Stimulated activated CD8-positive, alpha-beta memory T cell treated with anti-CD3 and anti-CD28 coated beads, Interleukin-2, amount 100 ng/mL, for 1 hour (primary cell): Measurements from ENCODE around the gene LTA4H.
"Not testable (repeated sequence)": the region's sequence is repeated elsewhere in the genome, so short reads cannot be mapped to it uniquely, and the experiment has no call there.

ENCODE experiments used
- DNase-seq, 2 donors: peaks; one replicate each; pipeline ENCODE4 v3.0.0-alpha.2; 2020; ENCODE audit warnings: low read depth in 2 of 2

The LTA4H gene

DNA sequence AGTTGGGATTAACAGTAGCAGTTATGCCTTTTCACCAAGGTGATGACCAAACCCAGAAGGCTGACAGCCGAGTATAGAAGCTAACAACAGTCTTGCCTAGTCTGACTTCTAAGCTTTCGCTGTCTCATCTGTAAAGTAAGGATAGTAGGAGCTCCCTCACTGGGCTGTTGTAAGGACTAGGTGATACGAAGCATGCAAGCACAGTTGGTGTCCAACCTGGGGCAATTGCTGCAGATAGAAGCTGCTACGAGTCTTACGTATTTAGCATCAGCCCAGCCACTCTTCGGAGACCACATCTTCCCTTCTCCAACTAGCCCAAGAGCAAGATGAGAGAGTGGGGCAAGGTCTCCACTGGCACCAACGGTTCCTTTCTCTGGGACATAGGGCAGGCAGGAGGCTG lies 45.3 kb downstream of the LTA4H start:
- DNase-seq = no peak

DNA sequence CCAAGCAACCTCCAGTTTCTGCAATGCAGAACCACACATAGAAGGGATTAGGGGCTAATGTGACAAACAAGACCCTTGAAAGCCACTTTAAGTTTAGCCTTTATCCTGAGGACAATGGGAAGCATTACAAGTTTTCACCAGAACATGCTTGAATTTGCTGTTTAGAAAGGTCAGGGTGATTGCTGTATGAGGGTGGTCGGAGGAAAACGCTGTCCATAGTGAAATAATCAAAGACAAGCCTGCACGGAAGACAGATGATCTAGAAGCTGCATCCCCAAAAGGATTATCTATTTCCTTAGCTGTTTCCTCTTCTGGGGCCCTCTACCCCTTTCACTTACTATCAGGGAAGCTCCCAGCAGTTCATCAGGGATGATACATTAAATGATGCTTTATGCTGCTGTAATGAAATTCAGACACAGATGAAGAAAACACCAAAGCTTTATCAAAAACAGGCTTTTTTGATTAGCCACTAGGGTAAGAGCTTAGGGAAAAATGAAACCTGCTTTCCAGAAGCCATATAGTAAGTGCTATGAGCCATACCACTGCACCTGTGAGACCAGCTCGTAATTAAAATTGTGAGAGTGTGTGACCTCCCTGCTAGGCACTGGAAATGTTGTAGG lies 45.8 kb downstream of the LTA4H start:
- no peak for DNase-seq

DNA sequence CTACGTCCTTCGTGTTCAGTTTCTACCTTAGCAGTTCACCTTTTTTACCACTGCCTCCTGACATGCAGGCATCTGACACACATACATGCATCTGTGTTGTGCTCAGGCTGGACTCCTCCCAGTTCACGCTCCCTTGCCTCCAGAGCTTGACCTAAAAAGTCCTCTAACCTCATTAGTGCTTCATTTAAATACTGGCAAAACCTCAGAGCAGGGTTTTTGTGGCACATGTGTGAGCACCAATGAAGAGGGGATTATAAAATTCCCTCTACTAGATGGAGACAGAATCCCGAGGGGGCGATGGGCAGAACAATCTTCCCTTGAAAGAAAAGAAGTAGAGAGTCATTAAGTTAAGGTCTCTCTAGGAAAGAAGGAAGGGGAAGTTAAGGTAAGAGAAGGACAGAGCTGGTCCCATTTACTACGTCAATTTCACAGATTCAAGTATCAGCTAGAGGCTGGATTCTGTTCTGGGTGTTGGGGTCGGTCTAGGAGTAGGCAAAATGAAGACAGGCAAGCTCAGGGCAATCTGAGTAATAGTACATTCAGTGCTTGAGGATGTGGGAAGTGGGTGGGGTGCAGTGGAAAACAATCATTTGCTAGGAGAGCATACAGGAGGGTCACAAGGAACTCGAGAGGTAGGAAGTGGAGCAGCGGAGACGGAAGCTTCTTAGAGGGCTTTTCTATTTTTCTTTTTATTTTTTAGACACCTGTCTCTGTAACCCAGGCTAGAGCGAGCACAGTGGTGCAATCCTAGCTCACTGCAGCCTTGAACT lies 46.7 kb downstream of the LTA4H start:
- DNase-seq = no peak

DNA sequence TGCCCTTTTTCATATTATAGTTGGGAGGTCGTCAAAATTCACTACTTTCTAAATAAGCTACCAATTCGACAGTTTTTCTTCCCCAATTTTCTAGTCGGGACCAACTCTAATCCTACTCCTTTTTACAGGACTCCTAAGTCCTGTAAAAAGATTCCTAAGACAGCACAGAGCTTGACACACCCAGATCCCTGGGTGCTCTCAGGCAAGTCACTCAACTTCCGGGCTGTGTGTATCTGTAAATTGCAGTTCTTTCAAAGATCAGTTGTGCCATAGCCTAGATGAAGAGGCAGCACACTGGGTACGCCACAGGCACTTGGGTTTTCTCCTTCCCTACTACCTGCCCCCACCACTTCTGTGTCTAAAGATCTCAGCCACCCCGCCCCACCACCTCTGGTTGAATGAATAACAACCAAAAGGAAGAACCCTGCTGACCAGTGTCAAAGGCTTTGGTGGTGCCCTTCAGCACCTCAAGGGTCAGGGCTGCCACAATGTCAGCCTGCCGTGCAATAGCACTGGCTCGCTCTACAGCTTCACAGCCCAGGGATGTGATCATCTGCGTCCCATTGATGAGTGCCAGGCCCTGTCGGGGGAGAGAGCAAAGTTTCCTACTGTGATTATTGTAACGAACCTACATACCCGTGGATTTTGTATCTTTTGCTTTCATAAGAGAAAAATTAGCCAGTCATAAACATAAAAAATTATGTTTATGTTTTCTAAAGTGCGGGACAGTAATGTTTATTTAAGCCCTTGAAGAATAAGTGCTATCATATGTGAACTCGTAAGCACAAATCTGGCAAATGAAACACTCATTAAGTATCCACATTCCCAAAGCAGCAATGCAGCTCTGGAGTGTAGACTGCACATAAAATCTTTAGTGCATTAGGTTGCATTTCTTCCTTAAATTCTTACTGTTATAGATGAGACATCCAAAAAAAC lies 48.5 kb downstream of the LTA4H start:
- no peak for DNase-seq

DNA sequence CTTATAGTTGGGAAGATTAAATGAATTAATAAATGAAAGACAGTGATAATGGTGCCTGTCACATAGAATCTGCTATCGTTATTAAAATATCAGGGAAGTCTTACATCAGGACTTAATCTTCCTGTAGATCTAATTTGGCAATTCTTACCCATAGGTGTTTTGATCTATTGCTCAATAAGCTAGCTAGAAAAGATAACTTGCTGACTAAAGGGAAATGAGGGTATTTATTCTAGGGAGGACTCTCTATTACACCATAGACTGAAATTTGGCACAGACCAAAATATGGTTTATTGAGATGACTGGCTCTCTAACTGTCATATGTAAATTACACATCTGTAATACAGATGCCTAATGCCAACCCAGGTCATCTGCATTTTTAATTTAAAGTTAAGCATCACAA lies 50.7 kb downstream of the LTA4H start:
- DNase-seq = no peak

DNA sequence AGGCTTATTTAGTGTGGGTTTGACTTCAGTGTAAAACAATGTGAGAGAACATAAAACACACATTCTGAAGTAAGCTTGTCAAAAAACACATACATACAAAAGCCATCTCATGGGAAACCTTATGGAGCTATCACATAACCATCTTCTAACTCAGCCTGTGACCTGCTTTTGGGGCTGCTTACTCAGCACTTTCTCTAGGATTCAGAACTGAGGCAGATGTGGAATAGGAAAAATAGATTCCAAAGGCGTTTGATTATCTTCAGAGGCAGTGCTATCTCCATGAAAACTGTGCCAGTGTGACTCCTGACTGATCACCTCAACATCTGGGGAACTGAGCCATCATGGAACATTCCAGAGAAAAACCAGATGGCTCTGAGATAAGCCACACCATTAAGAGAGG lies 52.8 kb downstream of the LTA4H start:
- no peak for DNase-seq

DNA sequence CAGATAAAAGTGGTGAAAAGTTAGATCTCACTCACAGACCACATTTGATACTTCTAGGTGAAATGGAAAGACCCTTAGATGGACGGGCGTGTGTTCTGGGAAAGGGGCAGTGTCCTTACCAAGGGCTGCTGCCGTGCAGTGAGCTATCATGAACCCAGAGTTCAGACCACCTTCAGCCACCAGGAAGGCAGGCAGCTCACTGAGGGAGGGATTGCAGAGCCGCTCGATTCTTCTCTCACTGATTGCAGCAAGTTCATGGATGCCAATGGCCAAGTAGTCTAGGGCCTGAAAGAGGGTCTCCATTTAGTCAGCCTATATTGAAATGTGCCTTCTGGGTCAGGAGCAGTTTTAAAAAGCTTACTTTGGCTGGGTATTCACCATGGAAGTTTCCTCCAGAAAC lies 55.0 kb downstream of the LTA4H start:
- DNase-seq = no peak

DNA sequence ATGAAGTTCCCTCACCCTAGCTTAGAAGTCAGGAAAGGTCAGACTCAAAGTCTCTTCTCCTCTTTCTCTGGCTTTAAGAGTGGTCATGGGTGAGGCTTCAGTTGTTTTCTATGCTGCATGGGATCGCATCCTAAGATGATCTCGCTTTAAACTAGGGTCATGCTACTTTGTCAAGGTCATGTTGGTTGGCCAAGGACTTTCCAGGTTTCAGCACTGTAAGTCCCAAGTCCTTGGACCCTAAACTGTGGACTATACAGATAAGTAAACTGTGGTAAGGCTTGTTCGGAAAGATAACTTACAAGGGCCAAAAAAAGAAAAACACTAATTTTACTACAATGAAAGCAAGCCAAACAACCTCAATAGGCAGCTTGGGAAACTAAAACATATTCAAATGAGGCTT lies 56.6 kb downstream of the LTA4H start:
- DNase-seq = no peak

DNA sequence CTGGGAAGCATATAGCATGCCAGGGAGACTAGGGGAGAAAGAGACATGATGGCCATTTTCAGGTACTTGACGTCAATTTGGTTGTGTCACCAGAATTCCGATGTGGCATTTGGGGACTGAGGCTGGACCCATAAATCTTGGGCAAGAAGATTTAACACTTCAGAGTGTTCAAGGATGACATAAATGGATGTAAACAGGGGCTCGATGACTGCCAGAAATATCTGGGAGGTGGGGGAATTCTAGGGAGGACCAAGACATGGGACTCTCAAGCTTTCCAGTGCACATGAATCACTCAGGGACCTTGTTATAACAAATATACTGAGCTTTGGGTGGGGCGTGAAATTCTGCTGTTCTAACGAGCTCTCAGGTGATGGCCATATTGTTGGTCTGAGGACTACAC lies 57.0 kb downstream of the LTA4H start:
- DNase-seq = no peak

DNA sequence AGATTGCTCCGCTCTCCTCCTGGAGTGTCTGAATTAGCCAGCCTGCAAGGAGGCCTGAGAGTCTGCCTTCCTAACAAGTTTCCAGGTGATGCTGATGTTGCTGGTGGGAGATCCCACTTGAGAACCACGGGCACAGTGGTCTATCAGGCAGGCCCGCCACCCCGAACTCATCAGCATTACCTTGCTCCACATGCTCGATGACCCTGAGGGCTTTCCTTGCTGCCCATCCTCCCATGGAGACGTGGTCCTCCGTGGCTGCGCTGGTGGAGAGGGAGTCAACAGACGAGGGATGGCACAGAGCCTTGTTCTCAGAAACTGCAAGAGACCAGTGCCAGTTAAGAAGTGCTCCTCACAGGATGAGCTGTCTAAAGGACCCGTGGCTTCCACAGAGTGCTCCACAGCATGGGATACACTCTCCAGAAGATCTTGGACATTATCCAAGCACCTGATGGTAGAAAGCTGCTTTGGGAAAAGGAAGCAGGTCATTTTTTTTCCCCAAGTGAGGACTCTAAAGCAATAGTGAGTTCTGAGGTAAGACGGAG lies 57.6 kb downstream of the LTA4H start:
- no peak for DNase-seq

DNA sequence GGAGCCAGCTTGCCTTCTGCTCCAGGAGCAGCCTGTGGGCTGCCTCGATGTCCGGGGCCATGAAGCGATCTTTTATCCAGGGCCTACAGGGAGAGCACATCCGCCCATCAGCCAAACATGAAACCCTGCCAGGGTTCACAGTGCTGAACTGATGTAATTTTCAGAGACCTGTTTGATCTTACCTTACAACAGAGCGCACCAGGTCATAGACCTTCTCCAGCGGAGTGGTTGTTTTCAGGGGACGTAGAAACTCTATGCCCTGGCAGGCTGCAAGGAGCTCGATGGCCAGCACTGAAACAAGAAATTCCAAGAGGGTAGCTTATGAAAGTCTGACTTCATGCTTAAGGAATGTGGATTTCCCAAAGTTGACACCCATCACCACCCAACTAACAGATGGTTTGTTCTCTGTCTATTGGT lies 59.0 kb downstream of the LTA4H start:
- no peak for DNase-seq

DNA sequence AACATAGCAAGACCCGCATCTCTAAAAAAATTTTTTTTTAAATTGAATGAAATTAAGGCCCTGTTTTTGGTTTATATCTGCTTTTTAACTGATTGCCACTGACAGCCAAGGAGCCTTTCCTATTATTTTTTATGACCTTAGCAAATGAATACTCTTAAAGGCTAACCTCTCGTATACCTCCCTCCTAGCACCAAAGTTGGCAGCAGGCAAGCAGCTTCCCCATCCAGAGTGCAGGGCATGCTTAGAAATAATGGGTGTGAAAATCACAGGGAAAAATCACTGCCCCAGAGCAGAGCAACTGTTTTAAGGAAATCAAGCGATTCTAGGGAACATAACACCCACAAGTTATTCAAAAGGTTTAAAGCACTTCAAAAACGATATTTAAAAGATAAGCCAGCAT lies 59.9 kb downstream of the LTA4H start:
- DNase-seq = no peak

DNA sequence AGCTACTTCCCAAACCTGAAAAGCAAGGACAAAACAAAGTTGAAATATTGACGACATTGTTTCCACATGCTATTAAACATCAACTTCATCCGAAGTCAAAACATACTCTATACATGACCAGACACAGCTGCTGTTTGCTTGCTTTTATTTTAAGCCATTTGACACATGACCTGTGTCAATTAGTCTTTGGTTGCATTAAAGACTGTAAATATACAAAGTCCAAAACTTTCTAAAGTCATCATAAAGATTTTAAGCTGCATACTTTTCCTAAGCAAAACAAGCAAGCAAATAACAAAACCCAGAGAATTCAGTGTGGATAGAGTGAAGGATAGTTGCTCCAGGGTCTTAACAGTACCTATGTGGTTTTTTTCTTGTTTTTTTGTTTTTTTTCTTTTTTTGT lies 61.0 kb downstream of the LTA4H start:
- no peak for DNase-seq

DNA sequence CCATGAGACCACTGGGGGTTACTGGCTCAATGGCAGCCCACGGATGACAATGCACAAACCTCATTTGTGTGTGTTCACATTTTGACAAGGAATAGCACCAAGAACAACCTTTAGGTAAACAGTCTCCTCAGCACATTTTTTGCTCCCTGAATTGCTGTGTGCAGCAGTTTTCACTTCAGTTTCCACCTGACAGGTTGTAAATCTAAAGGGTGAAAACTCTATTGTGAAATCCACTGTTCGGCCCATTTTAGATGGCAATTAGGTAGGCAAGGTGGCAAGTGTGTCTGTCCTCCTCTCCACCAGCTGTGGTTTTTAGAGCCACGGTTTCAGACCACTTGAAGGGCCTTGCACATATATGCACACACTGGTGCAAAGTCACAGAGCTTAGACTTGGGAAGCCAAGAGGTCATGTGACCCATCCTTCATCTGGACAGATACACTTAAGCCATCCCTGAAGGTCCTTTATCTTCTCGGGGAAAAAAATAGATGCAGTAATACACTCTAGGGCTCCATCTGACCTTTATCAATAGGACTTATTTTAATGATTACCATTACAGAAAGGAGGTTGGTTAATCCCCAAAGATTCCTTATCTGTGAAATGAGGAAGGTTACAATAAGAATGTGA lies 62.4 kb downstream of the LTA4H start:
- DNase-seq = no peak

DNA sequence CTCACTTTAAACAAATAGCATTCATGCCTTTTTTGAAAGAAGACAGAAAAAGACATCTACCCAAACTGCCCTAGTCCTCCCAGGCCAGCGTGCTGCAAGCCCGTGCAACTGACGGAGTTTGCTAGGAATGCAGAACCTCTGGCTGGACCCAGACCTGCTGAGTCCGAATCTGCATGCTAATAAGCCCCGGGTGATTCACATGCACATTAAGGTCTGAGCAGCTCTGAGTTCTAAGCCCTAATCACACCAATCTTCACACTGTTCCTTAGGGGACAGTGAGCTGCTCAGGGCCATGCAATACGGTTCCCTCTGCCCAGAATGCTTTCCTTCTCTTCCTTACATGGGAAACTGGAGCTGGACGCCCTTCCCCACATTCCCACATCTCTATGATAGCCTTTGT lies 64.5 kb downstream of the LTA4H start:
- DNase-seq = no peak

DNA sequence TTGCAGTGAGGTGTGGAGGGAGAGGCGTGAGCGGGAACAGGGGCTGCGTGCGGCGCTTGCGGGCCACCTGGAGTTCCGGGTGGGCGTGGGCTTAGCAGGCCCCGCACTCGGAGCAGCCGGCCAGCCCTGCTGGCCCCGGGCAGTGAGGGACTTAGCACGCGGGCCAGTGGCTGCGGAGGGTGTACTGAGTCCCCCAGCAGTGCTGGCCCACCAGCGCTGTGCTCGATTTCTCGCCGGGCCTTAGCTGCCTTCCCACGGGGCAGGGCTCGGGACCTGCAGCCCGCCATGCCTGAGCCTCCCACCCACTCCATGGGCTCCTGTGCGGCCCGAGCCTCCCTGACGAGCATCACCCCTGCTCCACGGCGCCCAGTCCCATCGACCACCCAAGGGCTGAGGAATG lies 66.3 kb downstream of the LTA4H start:
- not testable (repeated sequence) for DNase-seq

DNA sequence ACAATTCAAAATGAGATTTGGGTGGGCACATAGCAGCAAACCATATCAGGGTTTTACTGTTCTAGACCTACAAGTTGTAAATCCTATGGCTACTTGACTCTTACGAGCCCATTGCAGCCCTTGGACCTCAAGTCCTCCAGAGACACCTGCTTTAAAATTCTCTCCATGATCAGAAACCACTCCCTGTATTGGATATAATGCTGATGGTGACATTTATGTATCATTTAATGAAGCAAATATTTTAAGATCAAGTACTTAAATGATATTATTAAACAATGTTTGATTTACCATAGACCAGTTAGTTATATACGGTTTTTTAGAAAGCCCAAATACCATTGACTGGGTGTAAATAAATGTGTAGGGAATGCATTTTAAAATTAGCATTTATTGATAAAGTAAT lies 68.1 kb downstream of the LTA4H start:
- DNase-seq = no peak

DNA sequence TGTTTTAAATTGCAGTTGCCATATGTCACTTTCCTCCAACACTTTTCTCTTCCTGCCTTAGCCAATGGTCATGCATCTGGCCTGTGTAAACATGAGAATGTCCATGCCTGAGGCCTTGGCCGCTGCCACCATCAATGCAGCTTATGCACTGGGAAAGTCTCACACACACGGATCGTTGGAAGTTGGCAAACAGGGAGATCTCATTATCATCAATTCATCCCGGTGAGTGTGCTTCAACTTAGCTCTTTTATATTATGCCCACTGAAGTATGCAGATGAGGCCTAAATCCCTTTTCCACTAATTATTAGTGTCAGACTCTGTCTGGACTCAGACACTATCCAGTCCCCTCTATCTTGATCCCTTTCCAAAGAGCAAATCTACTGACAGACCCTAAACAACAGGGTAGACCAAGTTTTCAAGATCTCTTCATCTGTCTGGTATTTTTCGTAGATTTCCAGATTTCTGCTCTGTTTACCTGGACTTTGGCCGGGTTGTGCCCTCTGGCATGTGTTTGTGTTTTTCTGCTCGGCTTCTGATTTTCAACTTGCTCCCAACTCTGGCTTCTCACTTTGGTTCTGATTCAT lies 69.0 kb downstream of the LTA4H start:
- DNase-seq = no peak

DNA sequence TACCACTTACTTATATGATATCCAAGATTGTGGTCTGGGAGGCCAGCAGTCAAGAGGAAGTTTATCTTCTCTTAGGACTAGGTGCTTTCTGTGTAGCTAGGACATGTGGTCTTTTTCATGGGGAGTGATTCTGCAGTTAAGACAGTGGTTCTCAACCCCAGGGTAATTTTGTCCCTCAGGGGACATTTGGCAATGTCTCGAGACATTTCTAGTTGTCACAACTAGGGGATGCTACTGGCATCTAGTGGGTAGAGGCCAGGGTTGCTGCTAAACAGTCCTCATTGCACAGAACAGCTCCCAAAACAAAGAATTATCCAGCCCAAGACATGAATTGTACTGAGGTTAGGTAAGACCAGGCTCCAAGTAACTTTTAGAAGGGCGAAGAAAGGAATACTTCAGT lies 72.3 kb downstream of the LTA4H start:
- no peak for DNase-seq

DNA sequence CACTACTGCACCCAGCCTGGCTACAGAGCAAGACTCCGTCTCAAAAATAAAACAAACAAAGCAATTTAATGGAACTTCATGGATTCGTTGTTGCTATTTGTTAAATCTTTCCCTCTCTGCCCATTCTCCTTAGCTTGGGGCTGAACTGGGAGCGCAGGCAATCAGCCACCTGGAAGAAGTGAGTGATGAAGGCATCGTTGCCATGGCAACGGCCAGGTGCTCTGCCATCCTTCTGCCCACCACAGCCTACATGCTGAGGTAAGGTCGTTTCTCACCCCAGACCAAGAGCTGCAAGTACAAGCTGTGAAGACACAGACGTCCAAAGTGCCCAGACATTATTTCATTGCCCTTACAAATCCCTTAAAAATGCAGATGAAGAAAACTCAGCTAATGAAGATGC lies 73.2 kb downstream of the LTA4H start:
- DNase-seq = no peak

DNA sequence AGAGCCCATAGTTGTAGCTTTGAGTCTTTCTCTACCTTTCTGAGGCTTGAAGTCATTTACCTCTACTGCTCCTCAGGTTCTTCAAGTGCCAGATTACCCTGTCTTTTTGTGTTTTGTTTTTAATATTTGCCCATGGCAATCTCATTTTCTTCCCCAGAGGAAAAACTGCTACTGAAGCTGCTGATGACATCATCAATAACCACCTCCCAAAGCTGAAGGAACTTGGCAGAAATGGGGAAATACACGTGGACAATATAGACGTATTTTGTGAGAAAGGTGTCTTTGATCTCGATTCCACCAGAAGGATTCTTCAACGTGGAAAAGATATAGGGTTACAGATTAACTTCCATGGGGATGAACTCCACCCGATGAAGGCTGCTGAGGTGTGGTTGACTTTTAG lies 75.1 kb downstream of the LTA4H start:
- no peak for DNase-seq

DNA sequence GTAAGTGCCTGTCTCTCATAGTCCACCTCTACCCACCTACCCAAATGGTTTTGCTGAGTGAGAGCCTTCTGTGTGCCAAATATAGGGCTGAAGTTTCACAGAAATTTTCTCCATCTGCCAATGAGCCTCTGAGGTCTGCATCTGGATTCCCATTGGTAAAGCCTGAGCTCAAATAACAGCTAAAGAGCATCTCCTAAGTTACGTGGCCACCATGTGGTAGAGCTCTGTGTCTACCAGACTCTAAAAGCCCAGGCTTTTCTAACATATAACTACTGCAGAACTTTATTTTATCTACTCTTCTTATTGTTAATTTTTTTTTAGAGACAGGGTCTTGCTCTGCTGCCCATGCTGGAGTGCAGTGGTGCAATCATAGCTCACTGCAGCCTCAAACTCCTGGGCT lies 76.3 kb downstream of the LTA4H start:
- no peak for DNase-seq
